ENCODE data around the gene PPP1R1A.

Gene PPP1R1A

DNA sequence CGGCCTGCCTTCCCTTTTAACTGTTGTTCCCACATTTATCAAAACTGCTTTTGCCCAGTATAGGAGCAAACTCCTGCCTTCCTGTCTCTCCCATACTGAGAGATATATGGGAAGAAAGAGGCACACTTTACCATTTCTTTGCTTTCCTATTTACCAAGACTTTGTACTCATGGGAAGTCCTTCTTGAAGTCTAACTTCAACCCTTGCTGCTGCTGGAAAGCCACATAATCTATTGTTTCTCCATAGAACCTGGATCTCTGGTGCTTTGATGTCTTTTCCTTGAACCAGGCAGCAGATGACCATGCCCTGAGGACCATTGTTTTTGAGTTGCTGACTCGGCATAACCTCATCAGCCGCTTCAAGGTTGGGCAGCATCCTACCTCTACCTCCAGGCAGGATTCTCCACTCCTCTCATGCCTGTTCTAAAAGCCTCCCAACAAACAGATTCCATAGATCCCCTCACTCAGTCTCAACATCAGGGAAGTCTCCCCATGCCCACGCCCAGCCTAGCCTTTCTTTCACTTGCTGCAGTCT, 18.4 kb downstream of the PPP1R1A start:
- no peak for DNase-seq

DNA sequence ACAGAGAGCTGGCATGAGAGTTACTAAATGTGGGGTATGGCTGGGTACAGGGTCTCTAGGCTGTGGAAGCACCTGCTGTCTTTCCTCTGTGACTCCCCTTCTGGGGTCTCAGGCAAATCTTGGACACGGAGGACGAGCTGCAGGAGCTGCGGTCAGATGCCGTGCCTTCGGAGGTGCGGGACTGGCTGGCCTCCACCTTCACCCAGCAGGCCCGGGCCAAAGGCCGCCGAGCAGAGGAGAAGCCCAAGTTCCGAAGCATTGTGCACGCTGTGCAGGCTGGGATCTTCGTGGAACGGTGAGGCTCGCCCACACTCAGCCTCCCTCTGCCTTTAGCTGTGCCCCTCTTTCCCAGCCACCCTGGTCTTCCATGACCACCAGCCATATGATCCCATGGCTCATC, 19.4 kb downstream of the PPP1R1A start:
- DNase-seq, result no peak

DNA sequence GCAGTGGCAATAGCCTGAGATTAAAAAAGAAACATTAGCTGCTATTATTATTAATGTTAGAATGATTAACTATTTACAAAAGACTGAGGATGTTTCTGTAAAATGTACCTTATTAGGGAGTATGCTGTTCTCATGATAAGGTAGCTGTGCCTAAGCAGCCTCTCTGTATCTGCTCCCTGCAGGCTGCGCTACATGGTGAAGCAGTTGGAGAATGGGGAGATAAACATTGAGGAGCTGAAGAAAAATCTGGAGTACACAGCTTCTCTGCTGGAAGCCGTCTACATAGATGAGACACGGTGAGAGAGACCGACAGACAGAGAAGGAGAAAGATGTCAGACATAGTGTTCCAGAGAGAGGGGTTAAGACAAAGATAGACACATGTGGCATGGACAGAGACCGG, 21.7 kb downstream of the PPP1R1A start:
- DNase-seq, result no peak

DNA sequence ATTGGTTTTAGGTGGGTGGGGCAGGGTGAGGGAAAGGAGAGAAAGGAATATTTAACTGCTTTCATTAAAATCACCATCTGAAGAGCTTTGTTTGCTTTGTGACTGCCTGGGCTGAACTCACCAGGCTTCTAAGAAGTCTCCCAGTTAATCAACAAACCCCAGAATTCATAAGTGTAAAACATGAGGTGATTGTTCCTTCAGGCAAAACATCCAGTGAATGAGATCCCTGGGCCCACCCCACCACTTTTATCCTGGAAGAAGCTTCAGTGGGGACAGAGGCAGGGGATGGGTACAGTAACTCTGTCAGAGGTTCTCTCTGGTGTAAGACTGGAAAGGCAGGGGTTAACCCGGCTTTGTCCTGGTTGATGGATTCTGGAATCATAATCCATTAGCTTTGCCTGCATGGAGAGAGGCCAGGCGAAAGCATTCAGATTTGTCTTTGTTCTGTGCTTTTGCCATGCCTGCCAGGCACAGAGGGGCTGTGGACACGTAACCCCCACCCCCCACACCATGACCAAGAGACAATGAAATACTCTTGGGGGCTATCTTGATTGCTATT, 22.4 kb downstream of the PPP1R1A start:
- no peak for DNase-seq

DNA sequence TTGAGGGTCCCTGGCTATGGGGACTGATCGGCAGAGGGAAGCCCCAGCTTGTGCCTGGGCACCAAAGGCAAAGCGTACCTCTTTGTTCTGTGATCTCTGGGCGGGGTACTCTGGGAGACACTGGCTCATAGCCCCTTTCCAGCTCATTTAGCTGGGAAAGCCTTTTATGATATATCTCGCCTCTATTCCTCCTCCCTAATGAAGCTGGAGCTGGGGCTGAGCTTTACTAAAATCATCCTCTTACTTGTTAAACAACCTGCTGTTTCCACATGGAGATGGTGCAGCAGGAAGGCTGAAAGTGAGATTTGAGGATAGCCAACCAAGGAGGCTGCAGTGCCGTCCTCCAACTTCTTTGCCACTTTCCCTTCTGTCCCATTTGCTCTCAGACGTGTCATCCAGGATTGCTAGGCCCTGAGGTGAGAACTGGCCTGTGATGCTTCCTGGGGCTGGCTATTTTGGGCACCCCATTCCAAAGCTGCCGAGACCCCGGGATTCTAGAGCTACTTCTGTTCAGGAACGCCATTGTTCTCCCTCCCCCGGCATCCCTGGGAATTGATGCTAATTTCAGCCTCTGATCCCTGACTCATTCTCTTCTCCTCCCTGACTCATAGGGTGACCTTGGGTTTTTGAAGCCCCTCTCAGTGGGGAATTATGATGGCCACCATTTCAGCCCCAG, 23.0 kb downstream of the PPP1R1A start:
- no peak for DNase-seq

DNA sequence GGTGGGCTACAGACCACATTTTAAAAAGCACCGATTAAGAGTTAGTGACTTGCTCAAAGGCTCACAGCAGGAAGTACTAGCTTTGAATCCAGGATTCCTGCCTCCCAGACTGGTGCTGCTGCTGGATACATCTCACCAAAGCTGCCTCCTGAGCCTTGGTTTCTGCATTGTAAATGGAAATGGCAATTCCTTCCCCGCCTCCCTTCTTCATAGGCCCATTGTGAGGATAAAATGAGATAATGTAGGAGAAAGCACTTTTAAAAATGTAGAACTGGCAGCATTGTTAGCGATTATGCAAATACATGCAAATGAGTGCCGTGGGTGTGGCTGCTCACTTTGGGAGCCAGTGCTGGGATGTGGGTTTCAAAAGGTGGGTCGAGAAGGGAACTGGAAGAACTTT, 23.7 kb downstream of the PPP1R1A start:
- no peak for DNase-seq

DNA sequence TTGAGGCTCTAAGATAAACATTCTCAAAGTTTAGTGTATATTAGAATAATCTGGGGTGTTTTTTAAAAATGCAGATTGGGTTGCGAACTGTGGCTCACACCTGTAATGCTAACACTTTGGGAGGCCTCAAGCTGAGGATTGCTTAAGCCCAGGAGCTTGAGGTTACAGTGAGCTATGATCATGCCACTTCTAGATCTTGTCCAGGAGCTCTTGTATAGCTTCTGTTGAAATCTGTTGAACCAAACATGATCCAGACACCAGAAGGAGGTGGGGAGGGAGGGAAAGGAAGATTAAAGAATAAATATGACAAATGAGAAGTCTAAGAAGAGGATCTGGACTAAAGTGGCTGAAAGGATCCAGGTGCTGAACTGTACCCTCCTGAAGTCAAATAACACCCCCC, 24.7 kb downstream of the PPP1R1A start:
- DNase-seq, result no peak

DNA sequence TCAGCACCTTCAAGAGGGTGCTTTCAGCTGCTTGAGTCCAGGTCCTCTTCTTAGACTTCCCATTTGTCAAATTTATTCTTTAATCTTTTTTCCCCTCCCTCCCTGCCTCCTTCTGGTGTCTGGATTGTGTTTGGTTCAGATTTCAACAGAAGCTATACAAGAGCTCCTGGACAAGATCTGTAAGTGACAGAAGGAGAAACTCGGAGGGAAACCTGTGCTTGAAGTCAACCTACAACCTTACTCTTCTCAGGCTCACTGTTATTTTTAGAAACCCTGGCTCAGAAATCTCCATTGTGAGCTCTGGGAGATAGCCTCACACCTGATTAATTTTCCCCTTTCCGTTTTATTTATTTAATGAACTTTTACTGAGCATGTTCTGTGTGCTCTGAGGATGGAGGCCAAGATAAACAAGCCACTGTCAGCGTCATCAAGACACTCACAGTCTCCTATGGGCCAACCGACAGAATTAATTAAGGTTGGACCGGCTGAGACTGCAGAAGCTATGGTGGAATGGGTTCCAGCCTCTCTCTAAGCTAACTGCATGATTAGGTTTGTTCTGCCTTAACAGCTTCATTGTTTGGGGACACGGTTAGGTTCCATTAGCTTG, 25.6 kb downstream of the PPP1R1A start:
- DNase-seq, result no peak

DNA sequence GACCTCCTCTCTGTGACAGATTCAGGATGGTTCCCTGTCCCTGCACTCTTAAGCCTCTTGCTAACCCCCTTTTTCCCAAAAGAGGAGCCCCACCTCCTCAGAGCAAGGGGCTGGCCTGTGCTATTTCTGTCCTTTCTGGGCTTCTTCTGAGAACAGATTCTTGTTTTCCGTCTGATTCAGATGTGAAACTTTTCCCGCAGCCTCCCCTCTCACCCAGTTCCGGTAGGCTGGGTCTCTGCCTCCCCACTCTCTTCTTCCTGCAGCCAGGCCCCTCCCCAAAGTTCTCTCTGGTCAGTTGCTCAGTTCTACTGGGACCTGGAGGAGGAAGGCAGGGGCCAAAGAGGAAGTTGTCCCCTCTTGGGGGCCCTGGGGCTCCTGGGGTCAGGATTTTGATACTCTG, 27.3 kb downstream of the PPP1R1A start:
- no peak for DNase-seq

DNA sequence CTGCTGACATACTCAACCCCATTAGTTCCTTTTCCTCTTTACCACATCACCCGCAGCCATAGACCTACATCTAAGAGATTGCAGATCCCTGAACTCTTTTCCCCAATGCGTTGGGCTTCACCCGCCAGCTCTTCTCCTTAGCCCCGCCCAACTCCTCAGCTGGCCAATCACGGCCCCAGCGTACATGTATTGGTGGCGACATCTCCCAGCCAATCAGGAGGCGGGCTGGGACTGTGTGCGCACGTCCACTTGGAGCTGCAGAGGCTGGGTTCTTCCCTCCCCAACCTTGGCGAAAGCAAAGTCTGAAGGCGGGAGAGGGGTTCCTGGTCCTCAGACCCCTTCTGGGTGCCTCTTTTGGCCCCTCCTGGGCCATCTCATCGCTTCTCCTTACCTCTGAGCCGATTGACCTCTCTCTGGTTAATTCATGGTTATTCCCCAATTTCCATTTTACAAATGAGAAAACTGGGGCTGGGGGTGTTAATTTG, 28.0 kb downstream of the PPP1R1A start:
- DNase-seq, result peak; percentile 96

DNA sequence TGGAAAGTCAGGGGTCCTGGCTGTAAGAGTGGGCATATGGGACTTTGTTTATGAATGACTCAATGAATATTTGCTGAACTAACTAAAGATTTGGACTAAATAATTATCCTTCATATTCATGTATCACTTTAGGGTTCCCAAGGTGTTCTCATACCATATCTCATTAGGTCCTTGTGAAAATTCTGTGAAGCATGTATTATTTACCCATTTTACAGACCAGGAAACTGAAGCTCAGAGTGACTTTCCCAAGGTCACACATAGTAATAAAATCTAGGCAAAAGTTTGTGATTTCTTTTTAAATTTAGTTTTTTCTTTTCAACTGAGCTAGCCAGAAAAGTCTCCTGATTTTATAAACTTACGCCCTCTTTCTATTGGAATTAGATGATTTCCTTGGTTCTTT, 29.7 kb downstream of the PPP1R1A start:
- DNase-seq, result no peak

DNA sequence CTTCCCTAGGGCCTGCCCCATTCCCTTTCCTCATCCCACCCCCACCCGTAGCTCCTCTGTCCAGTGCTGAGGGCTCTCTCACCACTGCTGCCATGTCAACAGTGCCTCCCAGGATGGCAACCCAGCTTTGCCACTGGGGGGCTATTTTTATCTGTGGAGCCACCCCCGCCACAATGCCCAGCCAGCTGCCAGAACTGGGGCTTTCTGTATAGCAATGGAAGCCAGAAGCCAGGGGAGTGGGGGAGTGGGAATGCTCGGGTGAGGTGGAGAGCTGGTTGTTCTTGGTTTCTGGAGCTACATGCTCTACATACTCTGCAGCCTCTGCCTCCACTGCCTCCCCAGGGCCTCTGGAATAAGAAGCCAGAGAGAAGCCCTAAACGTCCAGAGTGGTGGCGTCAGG, 30.1 kb downstream of the PPP1R1A start:
- no peak for DNase-seq

DNA sequence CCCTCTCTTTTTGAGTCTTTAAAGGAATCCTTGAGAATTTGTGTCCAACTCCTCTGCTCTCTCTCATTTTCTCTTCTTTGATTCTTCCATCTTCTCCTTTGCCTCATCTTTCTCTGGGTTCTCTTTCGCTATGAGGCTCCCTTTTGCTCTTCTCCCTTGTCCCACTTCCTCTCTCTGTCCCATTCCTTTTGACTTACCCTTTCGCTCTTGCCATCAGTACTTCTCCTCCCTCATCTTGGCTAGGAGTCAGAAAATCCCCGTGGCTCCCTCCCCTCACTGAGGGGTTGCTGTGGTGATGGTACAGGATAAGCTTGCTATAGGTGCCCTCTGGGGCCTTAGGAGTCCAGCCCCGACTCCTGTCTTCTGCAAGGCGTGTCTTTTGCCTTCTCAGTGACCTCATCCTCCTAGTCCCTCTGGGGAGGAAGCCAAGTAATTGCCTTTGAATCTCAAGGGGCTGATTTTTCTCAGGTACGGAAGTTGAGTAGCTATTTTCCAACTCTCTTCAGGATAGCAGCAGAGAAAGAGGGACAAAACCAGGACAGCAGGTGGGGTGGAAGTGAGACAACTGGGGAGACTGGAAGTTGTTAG, 32.7 kb downstream of the PPP1R1A start:
- no peak for DNase-seq

DNA sequence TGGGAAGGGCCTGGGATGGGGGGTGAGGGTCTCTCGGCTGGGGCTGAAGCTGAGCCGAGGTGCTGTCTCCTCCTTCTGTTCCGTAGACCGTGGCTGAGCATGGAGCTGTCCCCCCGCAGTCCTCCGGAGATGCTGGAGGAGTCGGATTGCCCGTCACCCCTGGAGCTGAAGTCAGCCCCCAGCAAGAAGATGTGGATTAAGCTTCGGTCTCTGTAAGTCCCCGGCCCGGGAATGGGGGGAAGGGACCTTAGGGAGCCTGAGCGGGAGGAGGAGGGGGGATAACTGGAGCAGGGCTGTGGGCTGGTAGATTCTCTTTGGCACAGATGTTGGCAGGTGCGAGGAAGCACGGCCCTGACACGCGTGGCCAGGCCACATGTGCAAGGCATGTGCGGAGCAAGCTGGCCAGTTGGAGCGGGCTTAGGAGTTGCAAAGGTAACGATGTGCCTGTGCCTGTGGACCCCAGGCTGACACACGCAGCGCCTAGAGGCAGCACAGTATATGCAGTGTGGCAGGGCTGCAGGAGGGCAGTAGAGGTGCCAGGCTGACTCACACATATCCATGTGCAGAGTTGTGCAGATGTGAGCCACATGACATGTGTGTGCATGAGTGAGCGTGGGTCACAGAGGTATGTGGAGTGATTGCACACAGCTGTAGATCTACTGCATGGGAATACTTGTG, 38.5 kb downstream of the PPP1R1A start:
- DNase-seq, result peak; percentile 51

DNA sequence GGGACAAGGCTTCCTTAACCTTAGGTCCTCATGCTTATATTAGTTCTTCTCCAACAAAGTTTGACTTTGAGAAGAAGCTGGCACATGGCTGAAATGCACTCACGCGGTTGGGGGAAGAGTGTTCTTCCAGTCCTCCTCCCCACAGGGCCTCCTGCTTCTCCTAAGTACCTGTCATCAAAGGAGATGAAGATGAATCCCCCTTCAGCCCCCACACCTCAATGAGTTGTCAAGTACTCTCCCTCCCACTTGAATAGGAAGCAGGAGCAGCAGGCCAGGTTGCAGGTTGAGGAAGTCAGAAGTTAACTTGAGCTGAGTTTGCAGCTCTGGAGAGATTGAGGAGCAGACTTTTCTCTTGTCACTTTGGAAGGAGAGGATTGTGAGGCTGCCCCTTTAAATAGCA, 41.9 kb downstream of the PPP1R1A start:
- DNase-seq, result no peak

DNA sequence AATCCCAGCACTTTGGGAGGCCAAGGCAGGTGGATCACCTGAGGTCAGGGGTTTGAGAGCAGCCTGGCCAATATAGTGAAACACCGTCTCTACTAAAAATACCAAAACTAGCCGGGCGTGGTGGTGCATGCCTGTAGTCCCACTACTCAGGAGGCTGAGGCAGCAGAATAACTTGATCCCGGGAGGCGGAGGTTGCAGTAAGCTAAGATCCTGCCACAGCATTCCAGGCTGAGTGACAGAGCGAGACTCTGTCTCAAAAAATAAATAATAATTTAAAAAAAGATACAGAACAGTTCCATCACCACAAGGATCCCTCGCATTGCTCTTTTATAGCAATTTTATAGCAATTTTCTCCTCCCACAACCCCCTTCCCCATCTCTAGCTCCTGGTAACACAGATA, 43.7 kb downstream of the PPP1R1A start:
- no peak for DNase-seq

DNA sequence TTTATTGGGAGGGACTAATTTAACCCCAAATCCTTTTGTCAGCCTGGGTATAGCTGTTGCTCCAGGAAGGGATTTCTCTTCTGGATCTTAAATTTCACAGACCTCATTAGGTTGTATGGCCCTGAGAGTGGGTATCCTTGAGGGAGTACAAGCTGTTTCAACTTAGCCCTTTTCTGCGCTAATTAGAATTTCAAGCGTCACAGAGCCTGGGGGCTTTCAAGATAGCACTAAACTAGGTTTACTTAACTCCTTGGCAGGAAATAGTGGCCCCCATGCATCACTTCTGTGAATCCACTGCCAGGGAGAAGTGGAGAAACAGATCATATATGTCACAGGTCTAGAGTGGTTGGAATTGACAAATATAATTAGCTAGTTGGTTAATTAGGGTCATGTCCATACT, 44.9 kb downstream of the PPP1R1A start:
- DNase-seq, result no peak

DNA sequence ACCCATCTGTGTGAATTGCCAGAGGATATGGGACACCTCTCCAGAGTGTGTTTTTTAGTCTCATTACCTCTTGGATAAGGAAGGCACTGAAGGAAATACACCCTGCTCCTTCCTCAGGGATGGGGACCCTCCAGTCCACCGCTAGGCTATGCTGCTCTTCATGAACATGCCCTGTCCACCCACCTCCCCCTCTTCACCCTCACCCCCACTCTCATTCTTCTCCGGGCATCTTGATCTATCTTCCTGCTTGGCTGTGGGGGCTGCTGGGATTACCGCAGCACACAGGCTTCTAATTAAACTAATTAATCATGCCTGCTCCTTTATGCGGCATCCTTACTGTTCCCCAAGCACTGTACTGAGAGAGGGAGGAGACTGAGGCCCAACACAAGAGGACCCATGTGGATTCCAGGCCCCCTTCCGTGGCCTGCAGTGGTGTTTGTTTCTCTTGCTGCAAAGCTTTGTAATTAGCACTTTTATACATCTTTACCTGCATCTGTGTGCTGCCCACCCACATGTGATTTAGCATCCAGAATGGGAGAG, 46.6 kb downstream of the PPP1R1A start:
- no peak for DNase-seq

DNA sequence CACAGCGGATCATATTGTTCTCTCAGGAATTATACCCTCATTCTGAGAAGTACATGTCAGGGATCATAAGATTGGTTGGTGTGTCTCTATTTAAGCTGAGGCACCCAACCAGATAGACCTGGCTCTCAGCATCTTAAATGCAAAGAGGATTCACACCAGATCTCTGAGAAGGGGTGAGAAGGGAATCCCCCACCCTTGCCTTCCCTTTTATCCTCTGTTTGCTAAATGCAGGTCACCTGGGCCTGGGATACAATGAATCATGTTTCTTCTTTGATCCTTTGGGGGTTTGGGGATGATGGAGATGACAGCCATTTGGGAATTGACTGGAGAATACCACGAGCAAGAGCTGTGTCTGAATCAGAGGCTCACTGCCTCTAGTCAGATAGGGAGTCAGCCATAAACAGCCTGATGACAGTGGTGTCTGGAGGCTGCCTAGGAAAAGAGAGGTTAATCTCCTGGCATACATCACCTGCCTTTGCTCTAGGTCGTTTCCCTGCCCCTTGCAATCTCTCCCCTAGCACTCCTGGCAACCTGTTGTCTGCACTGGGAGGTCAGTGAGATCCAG, 50.2 kb downstream of the PPP1R1A start:
- no peak for DNase-seq

DNA sequence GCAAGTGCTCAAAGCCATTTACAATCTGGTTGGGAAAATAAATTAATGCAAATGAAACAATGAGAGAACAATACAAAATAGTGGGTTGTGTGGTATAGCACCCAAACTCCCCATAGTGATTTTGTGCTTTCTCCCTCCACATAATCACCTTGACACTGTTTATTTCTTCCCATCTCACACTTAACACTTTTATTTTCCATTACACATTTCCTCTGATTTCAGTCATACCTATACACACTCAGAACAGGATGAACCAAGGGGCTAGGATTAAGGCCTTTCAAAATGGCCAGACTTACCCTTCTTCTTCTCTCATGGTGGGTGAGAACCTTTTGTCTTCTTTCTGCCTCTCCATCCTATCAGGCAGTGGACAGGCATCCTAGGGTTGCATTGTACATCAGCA, 53.0 kb downstream of the PPP1R1A start:
- DNase-seq, result no peak

DNA sequence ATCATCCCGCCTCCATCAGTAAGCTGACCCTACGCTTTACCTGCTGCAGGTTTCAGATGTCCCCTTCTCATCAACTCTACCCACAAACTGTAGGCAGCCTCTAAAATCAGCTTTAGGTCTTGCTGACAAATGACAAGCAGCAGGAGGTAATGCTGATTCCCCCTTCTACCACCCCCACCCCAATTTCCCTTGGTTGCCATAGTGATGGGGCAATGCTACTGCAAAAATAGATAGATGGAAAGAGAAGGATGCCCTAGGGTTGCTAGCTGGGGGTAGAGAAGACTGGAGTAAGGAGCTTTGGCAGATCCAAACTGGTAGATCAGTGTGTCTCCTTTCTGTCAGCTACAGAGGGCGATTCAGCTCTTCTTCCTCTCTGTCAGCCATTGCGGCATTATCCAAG, 58.9 kb downstream of the PPP1R1A start:
- no peak for DNase-seq
